GM12878 (cell line): ENCODE measurements around the gene PTPRU. TPM values are rescaled to one million over a fixed set of nuclear protein-coding genes. Genes with fewer than 3 reads are reported as not detected.

Experiments used
- BCL11A ChIP-seq: IDR thresholded peaks from 2 replicates; pipeline ENCODE4 v1.6.1; 2011; ENCODE audit warnings: low read depth, low read length
- BCL3 ChIP-seq: IDR thresholded peaks from 2 replicates; pipeline ENCODE4 v1.6.1; 2011; ENCODE audit warnings: borderline replicate concordance, low read depth, mild to moderate bottlenecking, moderate library complexity, low read length; ENCODE audit not compliant: insufficient read depth, poor library complexity, severe bottlenecking
- CEBPB ChIP-seq, 2 experiments: fragments of 150-350 bp in 1 of 2; IDR thresholded peaks; 2 replicates each; pipeline ENCODE4 v1.6.1; 2012 to 2014; ENCODE audit warnings: low read depth in 2 of 2, low read length in 2 of 2, borderline replicate concordance in 1 of 2, inconsistent platforms in 1 of 2
- FOXK2 ChIP-seq: fragments of 450-650 bp; IDR thresholded peaks from 2 replicates; pipeline ENCODE4 v1.6.1; 2017; ENCODE audit warnings: mild to moderate bottlenecking, moderate library complexity
- IRF3 ChIP-seq: fragments of 450-650 bp; IDR thresholded peaks from 2 replicates; pipeline ENCODE4 v1.6.1; 2014; ENCODE audit warnings: mild to moderate bottlenecking
- IRF5 ChIP-seq: fragments of 450-650 bp; IDR thresholded peaks from 2 replicates; pipeline ENCODE4 v1.6.1; 2017; ENCODE audit warnings: borderline replicate concordance
- KLF5 ChIP-seq: fragments of 450-650 bp; IDR thresholded peaks from 2 replicates; pipeline ENCODE4 v1.6.1; 2014; ENCODE audit warnings: mild to moderate bottlenecking; ENCODE audit not compliant: partially characterized antibody
- MYB ChIP-seq: fragments of 150-350 bp; IDR thresholded peaks from 2 replicates; pipeline ENCODE4 v1.6.1; 2014; ENCODE audit warnings: mild to moderate bottlenecking, low read depth, low read length, borderline replicate concordance
- NKRF ChIP-seq: fragments of 450-650 bp; conservative IDR thresholded peaks from 2 replicates; pipeline ENCODE4 v1.6.1; 2017; ENCODE audit warnings: mild to moderate bottlenecking, moderate library complexity
- NRF1 ChIP-seq: conservative IDR thresholded peaks from 2 replicates; pipeline ENCODE4 v1.6.1; 2011; ENCODE audit warnings: mild to moderate bottlenecking, low read depth, low read length, improper control_type of control experiment
- REST ChIP-seq: IDR thresholded peaks from 2 replicates; pipeline ENCODE4 v1.6.1; 2012; ENCODE audit warnings: mild to moderate bottlenecking, low read depth, low read length
- SMC3 ChIP-seq: IDR thresholded peaks from 2 replicates; pipeline ENCODE4 v1.6.1; 2011; ENCODE audit warnings: low read length, improper control_type of control experiment, borderline replicate concordance
- TAF1 ChIP-seq: IDR thresholded peaks from 2 replicates; pipeline ENCODE4 v1.6.1; 2011; ENCODE audit warnings: mild to moderate bottlenecking, low read depth, low read length, borderline replicate concordance
- ZBTB40 ChIP-seq: fragments of 450-650 bp; IDR thresholded peaks from 2 replicates; pipeline ENCODE4 v1.6.1; 2016; ENCODE audit warnings: mild to moderate bottlenecking, moderate library complexity, borderline replicate concordance
- polyA plus RNA-seq, 11 experiments: library from polyadenylated mRNA; depleted of rRNA in 4 of 11; unstranded in 6 of 11; stranded (reverse) in 5 of 11; fragments of >200 nt; fragmentation: Nextera tagmentation in 4 of 11; fragmentation: Illumina TruSeq in 1 of 11; extraction: Ambion mirVana in 4 of 11; extraction: Trizol in 1 of 11; gene quantifications; 1 replicate in 1 of 11; 2 replicates in 10 of 11; pipeline versions ENCODE4 v1.2.1 to v1.2.3, GENCODE V29; 2011 to 2016; ENCODE audit warnings: inconsistent platforms in 2 of 11, missing spikeins in 2 of 11, low read depth in 1 of 11
- total RNA-seq, 4 experiments: library from RNA; depleted of rRNA in 3 of 4; stranded (reverse); fragments of >200 nt in 3 of 4; fragmentation: Illumina TruSeq in 1 of 4; extraction: Trizol in 1 of 4; gene quantifications; 2 replicates each; pipeline versions ENCODE4 v1.2.1 to v1.2.3, GENCODE V29; 2013 to 2021

Gene PTPRU
- total and polyA plus RNA-seq, 10 of the 15 experiments (the other 5 are each of a cell fraction or from before 2014, with no cell fraction given): 0.04 to 2.5 (median 0.73) TPM

- no peak for TF ChIP-seq IRF5
- TF ChIP-seq TAF1: no peak
- TF ChIP-seq NRF1: no peak
- no peak for TF ChIP-seq FOXK2
- TF ChIP-seq KLF5: no peak
- TF ChIP-seq NKRF: 0 out of 2 replicates have a peak, but pooled peaks have one; percentile 44
- no peak for TF ChIP-seq REST
- no peak for TF ChIP-seq MYB
- no peak for TF ChIP-seq CEBPB (IDR thresholded peaks at IDR 0.05; ENCODE audit: borderline replicate concordance in 1 of 2, low read depth in 2 of 2, low read length in 2 of 2)
- no peak for TF ChIP-seq BCL3
- TF ChIP-seq ZBTB40: no peak
- peak; percentile 50 for TF ChIP-seq SMC3
- TF ChIP-seq BCL11A: no peak
- TF ChIP-seq IRF3: no peak
Measured at GRCh38 chr1:29235955-29236711, at the start of gene PTPRU (continued).
